ENCODE data around the gene GAREM1.

- TF ChIP-seq CTCF (conservative IDR thresholded peaks at IDR 0.05 in 1 of 2, IDR thresholded peaks at IDR 0.05 in 1 of 2; ENCODE audit: extremely low read depth in 1 of 2, insufficient read depth in 1 of 2, low read depth in 1 of 2, low read length in 2 of 2) (no peak), EZH2 (IDR thresholded peaks at IDR 0.05; ENCODE audit: borderline replicate concordance, low read length) (no peak)
These were observed 19.8 kb downstream of the GAREM1 start for GRCh38 chr18:32450874-32451273.

Data from mammary epithelial cell (primary cell).